PFSK-1 (cell line): ENCODE measurements around the gene CNOT1.

Source experiments
- FOXP2 ChIP-seq: optimal IDR thresholded peaks from 2 replicates; pipeline ENCODE3; 2011; ENCODE audit warnings: borderline replicate concordance, control low read depth, inconsistent platforms; ENCODE audit not compliant: insufficient read depth; ENCODE audit errors: extremely low read length, extremely low read depth
- POLR2AphosphoS5 ChIP-seq: IDR thresholded peaks from 2 replicates; pipeline ENCODE4 v1.6.1; 2012; ENCODE audit warnings: low read depth, mild to moderate bottlenecking, control low read depth, low read length, moderate library complexity
- SIN3A ChIP-seq: IDR thresholded peaks from 2 replicates; pipeline ENCODE4 v1.6.1; 2012; ENCODE audit warnings: mild to moderate bottlenecking, low read length, moderate library complexity, borderline replicate concordance; ENCODE audit not compliant: insufficient read depth
- TAF1 ChIP-seq: IDR thresholded peaks from 2 replicates; pipeline ENCODE4 v1.6.1; 2012; ENCODE audit warnings: low read length, control low read depth, borderline replicate concordance; ENCODE audit not compliant: insufficient read depth
- TF ChIP-seq, protein P1 (sequence below), 2 experiments: IDR thresholded peaks; 2 replicates each; pipeline versions ENCODE4 v1.6.1 to v1.8.0; 2011 to 2012; ENCODE audit warnings: low read depth in 2 of 2, low read length in 2 of 2, control low read depth in 1 of 2, inconsistent platforms in 1 of 2, mild to moderate bottlenecking in 1 of 2, moderate library complexity in 1 of 2; ENCODE audit not compliant: insufficient read depth in 1 of 2

The CNOT1 gene

DNA sequence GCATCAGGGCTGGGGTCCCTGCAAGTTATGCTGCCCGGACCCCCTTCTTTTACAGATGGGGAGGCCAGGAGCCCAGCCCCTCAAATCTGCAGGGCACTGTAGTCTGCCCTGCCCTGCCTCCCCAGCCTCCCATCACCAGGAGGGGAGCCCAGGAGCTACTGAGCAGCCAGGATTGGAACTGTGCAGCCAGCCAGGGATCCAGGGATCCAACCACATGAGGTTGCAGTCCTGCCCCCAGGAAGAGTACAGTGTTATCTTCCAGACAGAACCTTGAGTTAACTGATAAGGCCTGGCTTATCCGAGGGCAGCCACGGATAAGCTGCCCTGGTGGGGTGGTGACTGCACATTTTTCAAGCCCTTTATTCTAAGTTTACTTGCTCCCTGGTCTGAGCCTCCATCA lies 141.1 kb downstream of the CNOT1 start:
- TF ChIP-seq POLR2AphosphoS5 = no peak
- no peak for TF ChIP-seq SIN3A
- no peak for TF ChIP-seq FOXP2
- TF ChIP-seq TAF1 = no peak
- TF ChIP-seq, protein P1, sequence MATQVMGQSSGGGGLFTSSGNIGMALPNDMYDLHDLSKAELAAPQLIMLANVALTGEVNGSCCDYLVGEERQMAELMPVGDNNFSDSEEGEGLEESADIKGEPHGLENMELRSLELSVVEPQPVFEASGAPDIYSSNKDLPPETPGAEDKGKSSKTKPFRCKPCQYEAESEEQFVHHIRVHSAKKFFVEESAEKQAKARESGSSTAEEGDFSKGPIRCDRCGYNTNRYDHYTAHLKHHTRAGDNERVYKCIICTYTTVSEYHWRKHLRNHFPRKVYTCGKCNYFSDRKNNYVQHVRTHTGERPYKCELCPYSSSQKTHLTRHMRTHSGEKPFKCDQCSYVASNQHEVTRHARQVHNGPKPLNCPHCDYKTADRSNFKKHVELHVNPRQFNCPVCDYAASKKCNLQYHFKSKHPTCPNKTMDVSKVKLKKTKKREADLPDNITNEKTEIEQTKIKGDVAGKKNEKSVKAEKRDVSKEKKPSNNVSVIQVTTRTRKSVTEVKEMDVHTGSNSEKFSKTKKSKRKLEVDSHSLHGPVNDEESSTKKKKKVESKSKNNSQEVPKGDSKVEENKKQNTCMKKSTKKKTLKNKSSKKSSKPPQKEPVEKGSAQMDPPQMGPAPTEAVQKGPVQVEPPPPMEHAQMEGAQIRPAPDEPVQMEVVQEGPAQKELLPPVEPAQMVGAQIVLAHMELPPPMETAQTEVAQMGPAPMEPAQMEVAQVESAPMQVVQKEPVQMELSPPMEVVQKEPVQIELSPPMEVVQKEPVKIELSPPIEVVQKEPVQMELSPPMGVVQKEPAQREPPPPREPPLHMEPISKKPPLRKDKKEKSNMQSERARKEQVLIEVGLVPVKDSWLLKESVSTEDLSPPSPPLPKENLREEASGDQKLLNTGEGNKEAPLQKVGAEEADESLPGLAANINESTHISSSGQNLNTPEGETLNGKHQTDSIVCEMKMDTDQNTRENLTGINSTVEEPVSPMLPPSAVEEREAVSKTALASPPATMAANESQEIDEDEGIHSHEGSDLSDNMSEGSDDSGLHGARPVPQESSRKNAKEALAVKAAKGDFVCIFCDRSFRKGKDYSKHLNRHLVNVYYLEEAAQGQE (IDR thresholded peaks at IDR 0.05; ENCODE audit: insufficient read depth in 1 of 2, low read depth in 2 of 2, low read length in 2 of 2) = no peak

DNA sequence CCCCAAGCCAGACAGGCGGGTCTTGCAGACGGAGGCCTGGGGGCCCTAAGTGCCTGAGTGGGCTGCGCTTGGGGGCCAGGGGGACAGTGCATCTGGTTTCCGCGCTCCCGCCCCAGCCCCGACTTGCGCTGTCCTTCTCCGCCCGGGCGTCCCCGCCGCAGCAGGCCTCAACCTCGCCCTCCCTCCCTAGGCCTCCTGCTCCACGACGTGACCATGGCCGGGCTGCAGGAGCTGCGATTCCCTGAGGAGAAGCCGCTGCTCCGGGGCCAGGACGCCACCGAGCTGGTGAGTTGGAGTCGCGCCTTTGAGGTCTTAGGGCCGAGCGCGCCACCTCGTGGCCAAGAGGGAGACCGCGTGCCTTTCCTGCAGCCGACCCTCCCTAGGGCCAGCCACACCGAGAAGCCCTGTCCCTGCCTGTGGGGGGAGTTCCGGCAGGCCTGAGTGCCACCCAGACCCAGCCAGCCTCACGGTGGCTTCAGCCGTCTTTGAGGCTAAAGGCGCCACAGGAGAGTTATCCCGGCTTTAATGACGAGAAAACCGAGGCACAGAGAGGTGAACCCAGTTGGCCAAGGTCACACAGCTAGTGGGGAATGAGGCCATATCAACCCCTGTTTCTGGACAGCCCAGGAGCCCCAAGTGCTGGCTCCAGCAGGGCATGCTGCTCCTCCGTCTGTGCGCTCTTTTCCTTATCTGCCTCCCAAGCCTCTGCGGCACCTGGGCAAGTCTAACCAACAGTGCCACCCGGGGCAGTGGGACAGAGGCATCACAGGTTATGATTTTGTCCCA lies 141.9 kb downstream of the CNOT1 start:
- TF ChIP-seq, protein P1 (IDR thresholded peaks at IDR 0.05; ENCODE audit: insufficient read depth in 1 of 2, low read depth in 2 of 2, low read length in 2 of 2) = no peak
- TF ChIP-seq FOXP2 (no peak), TAF1 (no peak), SIN3A (no peak), POLR2AphosphoS5 (no peak)

DNA sequence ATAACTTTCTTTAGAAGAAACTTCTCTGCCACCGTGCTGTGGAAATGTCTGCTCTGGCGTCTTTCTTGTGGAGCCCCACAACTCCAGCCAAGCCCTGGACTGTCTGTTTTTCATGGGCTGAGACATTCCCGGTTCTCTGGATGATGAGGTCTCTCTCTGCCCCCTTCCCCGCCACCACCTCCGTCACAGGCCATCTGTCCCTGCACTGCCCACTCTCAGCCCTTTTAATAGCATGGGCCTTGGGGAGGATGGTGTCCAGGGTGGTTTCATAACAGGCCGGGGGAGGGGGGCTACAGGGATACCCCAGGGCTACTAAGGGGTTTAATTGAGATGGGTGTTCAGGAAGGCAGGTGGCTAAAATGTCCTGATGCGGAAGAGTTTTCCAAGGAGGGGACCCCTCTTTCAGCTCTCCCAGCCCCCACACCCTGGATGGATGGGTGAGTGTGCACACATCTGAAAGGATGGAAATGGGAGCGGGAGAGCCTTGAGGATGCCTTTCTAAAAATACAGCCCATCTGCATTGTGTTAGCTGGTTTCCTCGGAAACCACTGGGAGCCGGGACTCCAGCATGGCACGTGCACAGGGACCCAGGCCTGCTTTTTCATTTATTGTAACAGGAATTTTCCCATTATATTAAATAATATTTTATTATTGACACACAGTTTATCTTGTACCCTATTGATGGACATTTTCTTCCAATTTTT lies 144.3 kb downstream of the CNOT1 start:
- TF ChIP-seq POLR2AphosphoS5 = no peak
- no peak for TF ChIP-seq FOXP2

DNA sequence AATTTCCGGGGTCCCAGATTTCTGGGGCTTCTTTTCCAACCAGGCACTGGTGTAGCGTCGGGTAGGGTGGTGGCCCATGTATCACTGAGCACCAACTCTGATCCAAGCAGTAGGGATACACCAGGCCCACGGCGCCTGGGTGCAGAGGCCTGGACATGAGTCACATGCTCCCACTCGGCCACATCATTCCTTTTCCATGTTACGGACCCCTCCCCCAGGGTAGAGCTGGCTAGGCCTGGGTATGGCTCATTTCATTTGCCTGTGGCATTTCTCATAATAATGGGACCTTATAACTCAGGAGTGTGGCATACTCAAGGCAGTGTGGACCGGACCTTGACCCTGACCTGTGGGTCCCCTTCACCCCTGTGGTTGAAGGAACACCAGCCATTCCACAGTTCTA lies 147.7 kb downstream of the CNOT1 start:
- no peak for TF ChIP-seq SIN3A
- TF ChIP-seq POLR2AphosphoS5 = no peak
- TF ChIP-seq, protein P1 (IDR thresholded peaks at IDR 0.05; ENCODE audit: insufficient read depth in 1 of 2, low read depth in 2 of 2, low read length in 2 of 2) = no peak
- no peak for TF ChIP-seq TAF1
- TF ChIP-seq FOXP2 = no peak

DNA sequence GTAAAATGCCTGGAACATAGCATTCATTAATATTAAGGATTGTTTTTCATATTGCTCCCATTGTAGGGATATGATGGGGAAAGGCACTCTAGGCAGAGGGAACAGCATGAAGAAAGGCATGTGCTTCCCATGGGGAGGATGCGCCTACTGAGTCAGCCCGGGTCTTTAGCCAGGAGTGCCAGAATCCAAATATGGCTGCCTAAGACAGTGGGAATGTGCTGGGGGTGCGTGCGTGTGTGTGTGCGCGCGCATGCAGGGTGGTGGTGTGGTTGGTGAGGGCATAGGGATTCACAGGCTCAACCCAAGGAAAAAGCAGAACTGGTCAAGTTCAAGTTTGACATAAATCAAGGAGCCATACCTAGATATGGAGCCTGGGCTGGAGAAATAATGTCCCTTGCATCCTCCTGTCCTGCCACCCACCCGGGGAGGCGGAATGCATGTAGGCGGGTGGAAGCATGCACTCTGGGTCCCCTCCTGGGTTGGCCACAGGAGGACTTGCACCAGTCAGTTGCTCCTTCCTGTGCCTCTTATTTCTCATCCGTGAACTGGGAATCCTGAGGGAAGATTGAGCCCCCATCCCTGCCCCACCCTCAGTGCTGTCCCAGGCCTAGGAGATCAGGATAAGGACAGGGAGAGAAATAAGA lies 148.3 kb downstream of the CNOT1 start:
- no peak for TF ChIP-seq SIN3A
- TF ChIP-seq, protein P1 (IDR thresholded peaks at IDR 0.05; ENCODE audit: insufficient read depth in 1 of 2, low read depth in 2 of 2, low read length in 2 of 2) = no peak
- no peak for TF ChIP-seq POLR2AphosphoS5
- TF ChIP-seq FOXP2 = no peak
